HG03432 (cell line): ENCODE results near the gene SLC51A.
"Not testable (repeated sequence)": the region's sequence is repeated elsewhere in the genome, so short reads cannot be mapped to it uniquely, and the experiment has no call there.

Source experiments
- ATAC-seq: cut with Tn5 transposase; IDR thresholded peaks from one replicate; pipeline ENCODE4 v1.9.1; 2021; ENCODE audit warnings: mild to moderate bottlenecking, moderate library complexity; ENCODE audit not compliant: unreplicated experiment

The SLC51A gene

GRCh38 chr3:196237203-196237602, 20.9 kb downstream of the SLC51A start:
- no peak for ATAC-seq

GRCh38 chr3:196238612-196239560, 22.6 kb downstream of the SLC51A start:
- ATAC-seq: no peak

GRCh38 chr3:196240424-196240823, 24.1 kb downstream of the SLC51A start:
- no peak for ATAC-seq

- no peak for ATAC-seq
These were observed 25.4 kb downstream of the SLC51A start for GRCh38 chr3:196241704-196242103.

- not testable (repeated sequence) for ATAC-seq
These were observed 27.8 kb downstream of the SLC51A start for GRCh38 chr3:196244166-196244565.

GRCh38 chr3:196246612-196247308, 30.4 kb downstream of the SLC51A start:
- ATAC-seq: no peak

- no peak for ATAC-seq
These were observed 35.6 kb downstream of the SLC51A start for GRCh38 chr3:196251918-196252317.

- no peak for ATAC-seq
These were observed 38.3 kb downstream of the SLC51A start for GRCh38 chr3:196254376-196255283.

GRCh38 chr3:196255776-196256175, 39.4 kb downstream of the SLC51A start:
- ATAC-seq: no peak

- no peak for ATAC-seq
These were observed 44.5 kb downstream of the SLC51A start for GRCh38 chr3:196260784-196261183.

- no peak for ATAC-seq
These were observed 47.5 kb downstream of the SLC51A start for GRCh38 chr3:196263819-196264218.

- no peak for ATAC-seq
These were observed 52.2 kb downstream of the SLC51A start for GRCh38 chr3:196268284-196269163.

GRCh38 chr3:196270499-196270898, 54.2 kb downstream of the SLC51A start:
- no peak for ATAC-seq

- ATAC-seq: no peak
These were observed 56.5 kb downstream of the SLC51A start for GRCh38 chr3:196272826-196273225.

- ATAC-seq: no peak
These were observed 57.3 kb downstream of the SLC51A start for GRCh38 chr3:196273655-196274054.

GRCh38 chr3:196274585-196274984, 58.3 kb downstream of the SLC51A start:
- ATAC-seq: peak; percentile 87

- peak; percentile 2 for ATAC-seq
These were observed 58.8 kb downstream of the SLC51A start for GRCh38 chr3:196275126-196275525.

- peak; percentile 55 for ATAC-seq
These were observed 64.5 kb downstream of the SLC51A start for GRCh38 chr3:196280689-196281440.

GRCh38 chr3:196281962-196282361, 65.6 kb downstream of the SLC51A start:
- no peak for ATAC-seq
